Testis (tissue), 2 donors: ENCODE results near the gene CCPG1.

Experiments
- CTCF ChIP-seq, 3 experiments: fragments of 450-650 bp in 2 of 3; fragments of 200-600 bp in 1 of 3; sonication (generic) in 1 of 3; IDR thresholded peaks; one replicate each; pipeline ENCODE4 v1.5.1; 2016 to 2019; ENCODE audit warnings: antibody characterized with exemption in 3 of 3, mild to moderate bottlenecking in 2 of 3, moderate library complexity in 1 of 3
- POLR2A ChIP-seq: fragments of 450-650 bp; IDR thresholded peaks from one replicate; pipeline ENCODE4 v1.6.1; 2017; ENCODE audit warnings: antibody characterized with exemption, mild to moderate bottlenecking, moderate library complexity

GRCh38 chr15:55457401-55458022 is 49.4 kb upstream of the CCPG1 start:
- TF ChIP-seq CTCF (IDR thresholded peaks at IDR 0.05) = no peak
- no peak for TF ChIP-seq POLR2A
